Endodermal cell (in vitro differentiated cells): Measurements from ENCODE around the gene SMOC2. TPM values are rescaled to one million over a fixed set of nuclear protein-coding genes. Genes with fewer than 3 reads are reported as not detected.

Experiments used
- DNase-seq: peaks from one replicate; pipeline ENCODE4 v3.0.0-alpha.2; 2017
- H3K27ac ChIP-seq: 2 replicates; pipeline ENCODE4 v1.5.1; 2013; ENCODE audit warnings: mild to moderate bottlenecking, low read depth, low read length, moderate library complexity
- H3K27me3 ChIP-seq: 2 replicates; pipeline ENCODE4 v1.6.1; 2013; ENCODE audit warnings: mild to moderate bottlenecking, low read length, moderate library complexity; ENCODE audit not compliant: insufficient read depth, control insufficient read depth, poor library complexity, severe bottlenecking
- H3K36me3 ChIP-seq: 2 replicates; pipeline ENCODE4 v1.7.0; 2013; ENCODE audit warnings: mild to moderate bottlenecking, low read length, moderate library complexity; ENCODE audit not compliant: control insufficient read depth, insufficient read depth
- H3K4me1 ChIP-seq: one replicate; pipeline ENCODE4 v1.7.0; 2013; ENCODE audit warnings: low read length; ENCODE audit not compliant: control insufficient read depth, insufficient read depth
- H3K4me3 ChIP-seq: 2 replicates; pipeline ENCODE4 v1.5.1; 2013; ENCODE audit warnings: mild to moderate bottlenecking, low read length, moderate library complexity
- H3K9ac ChIP-seq: 2 replicates; pipeline ENCODE4 v1.6.1; 2013; ENCODE audit warnings: mild to moderate bottlenecking, low read length, moderate library complexity; ENCODE audit not compliant: poor library complexity, severe bottlenecking; ENCODE audit errors: extremely low read depth
- H3K9me3 ChIP-seq: 2 replicates; pipeline ENCODE4 v1.6.1; 2013; ENCODE audit warnings: mild to moderate bottlenecking, low read length, moderate library complexity; ENCODE audit not compliant: control insufficient read depth
- H3K27ac Mint-ChIP-seq: 2 replicates; pipeline ENCODE4 v1.8.0; 2020; ENCODE audit warnings: mixed read lengths
- H3K27me3 Mint-ChIP-seq: 2 replicates; pipeline ENCODE4 v1.8.0; 2021; ENCODE audit warnings: mild to moderate bottlenecking, mixed read lengths; ENCODE audit not compliant: insufficient read depth
- H3K36me3 Mint-ChIP-seq: 2 replicates; pipeline ENCODE4 v1.8.0; 2020; ENCODE audit warnings: low read depth, mixed read lengths
- H3K4me1 Mint-ChIP-seq: 2 replicates; pipeline ENCODE4 v1.8.0; 2020; ENCODE audit warnings: mixed read lengths
- H3K4me3 Mint-ChIP-seq: 2 replicates; pipeline ENCODE4 v1.8.0; 2020; ENCODE audit warnings: mild to moderate bottlenecking, moderate library complexity, mixed read lengths
- H3K9me3 Mint-ChIP-seq: 2 replicates; pipeline ENCODE4 v1.8.0; 2020; ENCODE audit warnings: mild to moderate bottlenecking, mixed read lengths
- WGBS, 2 experiments: methylation state at CpG; one replicate each; pipeline versions ENCODE4 v1.1.5 to v1.1.7; 2013; ENCODE audit warnings: missing lambda C conversion rate in 2 of 2, mixed read lengths in 1 of 2; ENCODE audit not compliant: insufficient coverage in 1 of 2, insufficient read length in 1 of 2; 5-methylcytosine and 5-hydroxymethylcytosine counted together
- total RNA-seq, 2 donors: library from RNA; stranded (reverse); fragmentation: NEBNext Ultra II Directional in 1 of 2; extraction: Animal tissue kit (Norgen Biotek cat#: 25700) in 1 of 2; gene quantifications; 2 replicates in 1 of 2; 3 replicates in 1 of 2; pipeline ENCODE4 v1.2.1, GENCODE V29; 2021
- TF ChIP-seq, protein P1 (sequence below): fragments of 200-600 bp; sonication (generic); conservative IDR thresholded peaks from 2 replicates; pipeline ENCODE4 v1.5.0; 2021; ENCODE audit warnings: antibody characterized with exemption, mild to moderate bottlenecking

Gene SMOC2
- total RNA-seq, 2 donors from 2014 or later = 0.20 TPM; not detected in 1

DNA sequence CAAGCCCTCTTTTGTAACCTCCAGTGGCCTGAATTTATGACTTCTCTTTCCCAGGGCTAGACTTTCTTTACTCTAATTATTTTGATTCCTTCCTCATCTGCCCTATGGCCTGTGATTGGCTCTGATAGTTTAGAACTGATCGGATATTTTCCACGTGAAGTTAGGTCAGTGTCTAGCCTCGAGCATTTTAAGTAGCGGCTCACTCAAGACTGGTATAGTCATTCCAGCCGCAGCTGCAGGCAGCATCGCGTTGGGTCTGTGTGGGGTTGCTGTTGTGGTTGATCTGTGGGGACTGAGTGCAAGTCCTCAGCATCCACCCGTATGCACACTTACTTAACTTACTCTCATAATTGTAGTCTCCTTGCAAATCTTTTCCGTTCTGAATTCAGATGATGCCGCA, 105.7 kb downstream of the SMOC2 start:
- Mint-ChIP-seq H3K9me3 (no peaks in the 10 kb centered on the region), H3K27ac (no peak overlapping the region), H3K4me3 (no peak overlapping the region), H3K27me3 (no peaks in the 10 kb centered on the region), H3K4me1 (peaks cover 4% of the 10 kb centered on the region), H3K36me3 (no peaks in the 10 kb centered on the region)
- no peak overlapping the region for H3K4me3 ChIP-seq
- H3K27me3 ChIP-seq = no peaks in the 10 kb centered on the region
- no peaks in the 10 kb centered on the region for H3K36me3 ChIP-seq
- no peak for DNase-seq
- H3K4me1 ChIP-seq = no peaks in the 10 kb centered on the region
- H3K9me3 ChIP-seq = no peaks in the 10 kb centered on the region
- no peak overlapping the region for H3K27ac ChIP-seq
- 91 to 100% methylated on average over 2 to 10 of the region's 10 CpGs for WGBS, 2 experiments
- H3K9ac ChIP-seq = no peak overlapping the region
- TF ChIP-seq, protein P1, sequence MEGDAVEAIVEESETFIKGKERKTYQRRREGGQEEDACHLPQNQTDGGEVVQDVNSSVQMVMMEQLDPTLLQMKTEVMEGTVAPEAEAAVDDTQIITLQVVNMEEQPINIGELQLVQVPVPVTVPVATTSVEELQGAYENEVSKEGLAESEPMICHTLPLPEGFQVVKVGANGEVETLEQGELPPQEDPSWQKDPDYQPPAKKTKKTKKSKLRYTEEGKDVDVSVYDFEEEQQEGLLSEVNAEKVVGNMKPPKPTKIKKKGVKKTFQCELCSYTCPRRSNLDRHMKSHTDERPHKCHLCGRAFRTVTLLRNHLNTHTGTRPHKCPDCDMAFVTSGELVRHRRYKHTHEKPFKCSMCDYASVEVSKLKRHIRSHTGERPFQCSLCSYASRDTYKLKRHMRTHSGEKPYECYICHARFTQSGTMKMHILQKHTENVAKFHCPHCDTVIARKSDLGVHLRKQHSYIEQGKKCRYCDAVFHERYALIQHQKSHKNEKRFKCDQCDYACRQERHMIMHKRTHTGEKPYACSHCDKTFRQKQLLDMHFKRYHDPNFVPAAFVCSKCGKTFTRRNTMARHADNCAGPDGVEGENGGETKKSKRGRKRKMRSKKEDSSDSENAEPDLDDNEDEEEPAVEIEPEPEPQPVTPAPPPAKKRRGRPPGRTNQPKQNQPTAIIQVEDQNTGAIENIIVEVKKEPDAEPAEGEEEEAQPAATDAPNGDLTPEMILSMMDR = no peak

DNA sequence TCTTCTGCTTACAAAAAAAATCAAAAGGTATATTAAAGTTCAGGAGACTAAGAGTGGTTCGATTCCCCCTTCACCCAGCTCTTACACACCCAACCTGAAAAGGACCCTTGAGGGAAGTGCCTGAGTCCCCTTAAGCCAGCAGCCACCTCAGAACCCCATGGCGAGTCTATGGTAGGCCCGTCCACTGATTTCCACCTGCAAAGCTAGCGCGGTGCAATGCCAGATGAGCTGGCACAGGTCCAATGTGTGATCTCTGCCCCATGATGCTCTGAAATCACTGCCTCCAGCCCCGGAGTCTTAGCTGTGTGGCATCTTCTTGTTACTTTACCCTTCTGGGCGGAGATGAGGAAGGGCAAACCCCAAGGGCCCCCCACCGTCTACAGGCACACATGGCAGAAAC, 109.3 kb downstream of the SMOC2 start:
- Histone ChIP-seq H3K9me3 (no peaks in the 10 kb centered on the region), H3K9ac (no peak overlapping the region), H3K4me3 (no peak overlapping the region), H3K36me3 (no peaks in the 10 kb centered on the region), H3K4me1 (no peaks in the 10 kb centered on the region), H3K27ac (no peak overlapping the region), H3K27me3 (no peaks in the 10 kb centered on the region)
- Mint-ChIP-seq H3K27me3 (no peaks in the 10 kb centered on the region), H3K4me3 (no peak overlapping the region), H3K27ac (no peak overlapping the region), H3K9me3 (no peaks in the 10 kb centered on the region), H3K4me1 (no peaks in the 10 kb centered on the region), H3K36me3 (no peaks in the 10 kb centered on the region)
- TF ChIP-seq, protein P1 = no peak
- 90 to 100% methylated on average over 4 to 7 of the region's 8 CpGs for WGBS, 2 experiments
- DNase-seq = no peak

DNA sequence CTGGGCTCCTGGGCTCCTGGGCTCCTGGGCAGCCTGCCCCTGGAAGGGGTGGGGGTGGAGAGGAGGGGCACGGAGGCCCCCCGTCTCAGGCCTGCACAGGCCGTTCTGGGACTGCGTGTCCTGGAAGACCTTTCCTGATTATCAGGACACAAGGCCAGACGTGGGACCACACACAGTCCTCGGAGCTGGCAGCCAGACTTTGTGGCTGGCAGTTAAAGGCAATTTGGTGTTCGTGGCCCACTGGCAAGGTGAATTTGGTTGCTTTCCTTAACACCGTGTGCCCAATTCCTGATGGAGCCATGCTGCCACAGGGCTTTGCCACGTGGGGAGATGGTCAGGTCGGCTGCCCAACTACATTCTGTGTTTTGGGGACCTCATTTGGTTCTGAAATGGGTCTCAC, 113.5 kb downstream of the SMOC2 start:
- no peak for DNase-seq
- no peaks in the 10 kb centered on the region for H3K4me1 Mint-ChIP-seq
- no peak overlapping the region for H3K27ac ChIP-seq

More for the DNA sequence above, 113.5 kb downstream of the SMOC2 start:
- no peak overlapping the region for H3K27ac Mint-ChIP-seq
- H3K36me3 Mint-ChIP-seq = no peaks in the 10 kb centered on the region
- Histone ChIP-seq H3K9ac (no peak overlapping the region), H3K4me3 (no peak overlapping the region), H3K36me3 (no peaks in the 10 kb centered on the region), H3K27me3 (no peaks in the 10 kb centered on the region), H3K4me1 (no peaks in the 10 kb centered on the region), H3K9me3 (no peaks in the 10 kb centered on the region)
- H3K9me3 Mint-ChIP-seq = no peaks in the 10 kb centered on the region
- 87 to 91% methylated on average over 7 to 10 of the region's 10 CpGs for WGBS, 2 experiments
- no peak overlapping the region for H3K4me3 Mint-ChIP-seq
- no peaks in the 10 kb centered on the region for H3K27me3 Mint-ChIP-seq
- TF ChIP-seq, protein P1 = no peak
